PC-3 (cell line): ENCODE measurements around the gene FBXW2. TPM values are rescaled to one million over a fixed set of nuclear protein-coding genes. Genes with fewer than 3 reads are reported as not detected.

Source experiments
- ATAC-seq: fragments of 200-7000 bp; cut with Tn5 transposase; 2 replicates; pipeline ENCODE4 v1.9.1; 2020; ENCODE audit warnings: mild to moderate bottlenecking, moderate library complexity
- BruUV-seq: library from RNA; stranded (reverse); fragments of 400-500 nt; replicated peaks from 2 replicates; lab custom pipeline; 2021; lab: Mats Ljungman, UMichigan
- CTCF ChIA-PET: fragments of 300-600 bp; sonication (Branson Sonifier 250); formaldehyde crosslinking; loops from one replicate; lab custom pipeline; 2022; ENCODE audit warnings: antibody characterized with exemption; lab: Charles Lee
- POLR2A ChIA-PET: fragments of 300-600 bp; sonication (Branson Sonifier 250); formaldehyde crosslinking; loops from one replicate; lab custom pipeline; 2022; ENCODE audit warnings: antibody characterized with exemption; ENCODE audit not compliant: unreplicated experiment; lab: Charles Lee
- DNase-seq: peaks from one replicate; pipeline ENCODE4 v3.0.0-alpha.2; 2015
- H2AFZ ChIP-seq: fragments of 300-600 bp; sonication (generic); 2 replicates; pipeline ENCODE4 v1.6.0; 2016; ENCODE audit warnings: antibody characterized with exemption, low read length
- H3F3A ChIP-seq: fragments of 300-600 bp; sonication (generic); one replicate; pipeline ENCODE4 v1.6.0; 2017; ENCODE audit warnings: antibody characterized with exemption, low read length, control low read depth, mild to moderate bottlenecking; ENCODE audit not compliant: unreplicated experiment
- H3K27ac ChIP-seq: fragments of 300-600 bp; sonication (generic); 2 replicates; pipeline ENCODE4 v1.5.1; 2016; ENCODE audit warnings: mild to moderate bottlenecking, low read length
- H3K27me3 ChIP-seq: fragments of 300-600 bp; sonication (generic); 2 replicates; pipeline ENCODE4 v1.6.1; 2016; ENCODE audit warnings: low read length, mixed read lengths
- H3K36me3 ChIP-seq: fragments of 300-600 bp; sonication (generic); 2 replicates; pipeline ENCODE4 v1.6.1; 2016; ENCODE audit warnings: low read depth, mixed run types, low read length, mixed read lengths
- H3K4me1 ChIP-seq: fragments of 300-600 bp; sonication (generic); 2 replicates; pipeline ENCODE4 v1.5.1; 2016; ENCODE audit warnings: low read length; ENCODE audit not compliant: insufficient read depth
- H3K4me2 ChIP-seq: fragments of 300-600 bp; sonication (generic); 2 replicates; pipeline ENCODE4 v1.6.0; 2016; ENCODE audit warnings: low read length
- H3K4me3 ChIP-seq: fragments of 300-600 bp; sonication (generic); 2 replicates; pipeline ENCODE4 v1.5.1; 2016; ENCODE audit warnings: mild to moderate bottlenecking, low read length, mixed read lengths
- H3K79me2 ChIP-seq: fragments of 300-600 bp; sonication (generic); 2 replicates; pipeline ENCODE4 v1.6.1; 2017; ENCODE audit warnings: low read length, mixed read lengths
- H3K9ac ChIP-seq: fragments of 300-600 bp; sonication (generic); 2 replicates; pipeline ENCODE4 v1.6.0; 2016; ENCODE audit warnings: mild to moderate bottlenecking, low read length
- H3K9me2 ChIP-seq: fragments of 300-600 bp; sonication (generic); replicated peaks from 2 replicates; pipeline ENCODE4 v1.6.1; 2016; ENCODE audit warnings: mixed run types, low read length, mixed read lengths
- H3K9me3 ChIP-seq: fragments of 300-600 bp; sonication (generic); 2 replicates; pipeline ENCODE4 v1.6.1; 2016; ENCODE audit warnings: low read length, mixed read lengths
- H4K20me1 ChIP-seq: fragments of 300-600 bp; sonication (generic); 2 replicates; pipeline ENCODE4 v1.6.1; 2016; ENCODE audit warnings: low read length, mixed read lengths
- CTCF ChIP-seq: fragments of 300-600 bp; sonication (generic); conservative IDR thresholded peaks from 2 replicates; pipeline ENCODE4 v1.5.1; 2017; ENCODE audit warnings: antibody characterized with exemption, low read depth, mild to moderate bottlenecking, low read length
- EZH2 ChIP-seq: fragments of 300-600 bp; sonication (generic); IDR thresholded peaks from one replicate; pipeline ENCODE4 v1.6.1; 2017; ENCODE audit warnings: antibody characterized with exemption, mild to moderate bottlenecking, low read length; ENCODE audit not compliant: unreplicated experiment
- EZH2phosphoT487 ChIP-seq: fragments of 300-600 bp; sonication (generic); IDR thresholded peaks from 2 replicates; pipeline ENCODE4 v1.6.1; 2018; ENCODE audit warnings: mild to moderate bottlenecking, antibody characterized with exemption, low read length, borderline replicate concordance
- intact Hi-C: fragments of 100-400 bp; cut with micrococcal nuclease; formaldehyde crosslinking; loops from 2 replicates; pipeline ENCODE4 v1.9.0; 2023
- total RNA-seq: library from RNA; depleted of rRNA; stranded (reverse); fragments of >200 nt; gene quantifications from 2 replicates; pipeline ENCODE4 v1.2.3, GENCODE V29; 2014

Gene FBXW2
- total RNA-seq, 1 experiment from 2014 or later: 30.5 TPM

- no TSS peak for BruUV-seq
- Histone ChIP-seq H3K27ac (no peak within 1 kb of the TSS), H3K4me3 (peak within 1 kb of the TSS; percentile 83), H3K27me3 (no peaks in the 10 kb centered on the region), H3K9me2 (no peaks in the 10 kb centered on the region), H3K79me2 (peaks cover 29% of the 10 kb centered on the region), H2AFZ (peak within 1 kb of the TSS; percentile 86), H3K4me1 (peaks cover 35% of the 10 kb centered on the region), H3K9me3 (no peaks in the 10 kb centered on the region), H3K36me3 (no peaks in the 10 kb centered on the region), H3K9ac (peak within 1 kb of the TSS; percentile 69), H3F3A (no peaks in the 10 kb centered on the region), H3K4me2 (peak within 1 kb of the TSS; percentile 72), H4K20me1 (no peaks in the 10 kb centered on the region)
- ChIA-PET CTCF (no interaction called here), POLR2A (no interaction called here)
- ATAC-seq (peak; percentile 92), DNase-seq (peak; percentile 93)
- TF ChIP-seq EZH2 (no peak), EZH2phosphoT487 (no peak), CTCF (no peak)
- intact Hi-C loops: no loop called here
These were observed 78.9 kb downstream of the FBXW2 start, which contains the start of gene MEGF9 for GRCh38 chr9:120714088-120714845. MEGF9 (minus strand) TSS chr9:120714470; CDS start chr9:120714358, 112 bp downstream.

- DNase-seq: peak; percentile 29
- no peak overlapping the region for H3K27ac ChIP-seq
- H3K9me2 ChIP-seq: no peaks in the 10 kb centered on the region
- ChIA-PET POLR2A (no interaction called here), CTCF (no interaction called here)
- no peaks in the 10 kb centered on the region for H3F3A ChIP-seq
- peak overlapping the region; percentile 69 for H3K9ac ChIP-seq
- no peaks in the 10 kb centered on the region for H3K27me3 ChIP-seq
- H2AFZ ChIP-seq: peak overlapping the region; percentile 67
- peak overlapping the region; percentile 72 for H3K4me2 ChIP-seq
- peak overlapping the region; percentile 83 for H3K4me3 ChIP-seq
- H4K20me1 ChIP-seq: no peaks in the 10 kb centered on the region
- intact Hi-C loops: loop anchor here (1.0 kb wide), 1 partner anchor 93 kb away; no protein-coding TSS in a partner anchor
- BruUV-seq: no TSS peak
- TF ChIP-seq EZH2 (no peak), CTCF (no peak), EZH2phosphoT487 (no peak)
- H3K9me3 ChIP-seq: no peaks in the 10 kb centered on the region
- H3K36me3 ChIP-seq: no peaks in the 10 kb centered on the region
- H3K79me2 ChIP-seq: peaks cover 29% of the 10 kb centered on the region
- no peak for ATAC-seq
- H3K4me1 ChIP-seq: peaks cover 41% of the 10 kb centered on the region
These were observed 79.7 kb downstream of the FBXW2 start for GRCh38 chr9:120713257-120714087.
